Astrocyte of the spinal cord (primary cell): ENCODE data around the gene CCM2.

Experiments used
- DNase-seq: peaks from one replicate; pipeline ENCODE4 v3.0.0; 2011; ENCODE audit warnings: low read depth, low spot score
- H3K4me3 ChIP-seq: 2 replicates; pipeline ENCODE4 v1.5.1; 2011; ENCODE audit warnings: low read depth, mild to moderate bottlenecking, low read length, moderate library complexity
- in situ Hi-C: cut with HindIII; loops from 2 replicates; pipeline ENCODE4 v1.10.0; 2017; ENCODE audit warnings: low sequenced_read_pairs
- TF ChIP-seq, protein P1 (sequence below): IDR thresholded peaks from 2 replicates; pipeline ENCODE4 v1.5.1; 2012; ENCODE audit warnings: low read depth, mild to moderate bottlenecking, low read length, inconsistent platforms

The CCM2 gene

DNA sequence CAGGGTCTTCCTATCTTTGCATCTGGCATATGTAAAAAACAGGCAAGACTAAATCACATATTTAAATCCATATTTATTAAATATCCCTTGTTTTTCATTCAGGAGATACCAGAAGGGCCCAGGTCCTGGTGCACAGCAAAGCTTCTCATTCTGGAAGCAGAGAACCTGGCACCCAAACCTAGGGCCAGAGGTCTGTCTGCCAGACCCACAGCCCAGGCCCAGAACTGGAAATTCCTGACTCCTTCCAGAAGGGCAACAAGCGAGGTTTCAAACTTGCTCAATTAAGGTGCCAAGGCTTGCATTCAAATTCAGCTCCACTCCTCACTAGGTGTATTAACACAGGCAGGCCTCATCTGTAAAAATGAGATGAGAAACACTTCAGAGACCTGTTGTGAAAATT lies 17.0 kb upstream of the CCM2 start:
- TF ChIP-seq, protein P1, sequence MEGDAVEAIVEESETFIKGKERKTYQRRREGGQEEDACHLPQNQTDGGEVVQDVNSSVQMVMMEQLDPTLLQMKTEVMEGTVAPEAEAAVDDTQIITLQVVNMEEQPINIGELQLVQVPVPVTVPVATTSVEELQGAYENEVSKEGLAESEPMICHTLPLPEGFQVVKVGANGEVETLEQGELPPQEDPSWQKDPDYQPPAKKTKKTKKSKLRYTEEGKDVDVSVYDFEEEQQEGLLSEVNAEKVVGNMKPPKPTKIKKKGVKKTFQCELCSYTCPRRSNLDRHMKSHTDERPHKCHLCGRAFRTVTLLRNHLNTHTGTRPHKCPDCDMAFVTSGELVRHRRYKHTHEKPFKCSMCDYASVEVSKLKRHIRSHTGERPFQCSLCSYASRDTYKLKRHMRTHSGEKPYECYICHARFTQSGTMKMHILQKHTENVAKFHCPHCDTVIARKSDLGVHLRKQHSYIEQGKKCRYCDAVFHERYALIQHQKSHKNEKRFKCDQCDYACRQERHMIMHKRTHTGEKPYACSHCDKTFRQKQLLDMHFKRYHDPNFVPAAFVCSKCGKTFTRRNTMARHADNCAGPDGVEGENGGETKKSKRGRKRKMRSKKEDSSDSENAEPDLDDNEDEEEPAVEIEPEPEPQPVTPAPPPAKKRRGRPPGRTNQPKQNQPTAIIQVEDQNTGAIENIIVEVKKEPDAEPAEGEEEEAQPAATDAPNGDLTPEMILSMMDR: no peak
- no peak overlapping the region for H3K4me3 ChIP-seq
- no peak for DNase-seq
- in situ Hi-C loops: no loop called here

DNA sequence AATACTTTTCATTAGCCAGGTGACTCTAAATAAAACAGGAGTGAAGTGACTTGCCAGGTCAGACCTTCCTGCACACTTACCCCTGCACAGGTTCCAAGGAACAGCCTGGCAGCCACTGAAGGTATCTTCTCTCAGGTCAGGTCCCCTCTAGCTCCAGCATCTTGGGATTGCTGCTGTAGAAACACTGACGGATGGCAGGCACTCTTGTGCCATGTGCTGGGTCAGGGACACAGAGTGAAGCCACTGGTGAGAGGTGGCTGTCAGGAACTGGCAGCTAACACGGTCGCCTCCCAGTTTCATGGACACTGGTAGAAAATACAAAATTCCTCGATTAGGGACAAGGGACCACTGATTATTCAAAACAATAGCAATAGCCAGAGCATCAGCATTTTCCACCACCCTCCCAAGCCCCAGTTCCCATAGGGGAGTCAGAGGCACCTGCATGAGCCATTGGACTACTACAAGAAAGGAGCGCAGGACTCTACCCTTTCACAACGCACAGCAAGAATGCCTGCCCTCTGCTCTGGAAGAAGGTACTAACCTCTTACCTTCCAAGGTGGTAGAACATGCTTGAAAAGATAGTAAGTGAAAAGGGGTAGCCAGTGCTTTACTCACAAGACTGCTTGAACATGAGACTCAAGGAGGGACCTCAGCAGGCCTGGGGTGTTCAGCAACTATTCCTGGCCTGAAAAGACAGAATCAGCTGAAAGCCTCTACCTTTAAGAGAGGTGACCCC lies 16.1 kb upstream of the CCM2 start:
- H3K4me3 ChIP-seq: no peak overlapping the region
- TF ChIP-seq, protein P1: no peak
- no peak for DNase-seq
- in situ Hi-C loops: no loop called here

DNA sequence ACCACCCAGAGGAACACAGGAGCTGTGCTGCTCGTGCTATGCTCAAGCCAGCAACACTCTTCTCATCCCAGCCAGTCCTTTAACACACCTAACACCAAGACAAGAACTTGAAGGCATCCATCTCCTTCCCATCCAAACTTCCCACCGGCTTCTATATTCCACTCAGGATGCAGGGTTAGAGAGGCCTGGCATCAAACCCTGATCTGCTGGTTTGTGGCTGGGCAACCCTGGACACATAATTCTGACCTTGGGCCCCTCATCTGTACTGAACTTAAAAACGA lies 15.6 kb upstream of the CCM2 start:
- no peak overlapping the region for H3K4me3 ChIP-seq
- TF ChIP-seq, protein P1: no peak
- in situ Hi-C loops: no loop called here
- no peak for DNase-seq

DNA sequence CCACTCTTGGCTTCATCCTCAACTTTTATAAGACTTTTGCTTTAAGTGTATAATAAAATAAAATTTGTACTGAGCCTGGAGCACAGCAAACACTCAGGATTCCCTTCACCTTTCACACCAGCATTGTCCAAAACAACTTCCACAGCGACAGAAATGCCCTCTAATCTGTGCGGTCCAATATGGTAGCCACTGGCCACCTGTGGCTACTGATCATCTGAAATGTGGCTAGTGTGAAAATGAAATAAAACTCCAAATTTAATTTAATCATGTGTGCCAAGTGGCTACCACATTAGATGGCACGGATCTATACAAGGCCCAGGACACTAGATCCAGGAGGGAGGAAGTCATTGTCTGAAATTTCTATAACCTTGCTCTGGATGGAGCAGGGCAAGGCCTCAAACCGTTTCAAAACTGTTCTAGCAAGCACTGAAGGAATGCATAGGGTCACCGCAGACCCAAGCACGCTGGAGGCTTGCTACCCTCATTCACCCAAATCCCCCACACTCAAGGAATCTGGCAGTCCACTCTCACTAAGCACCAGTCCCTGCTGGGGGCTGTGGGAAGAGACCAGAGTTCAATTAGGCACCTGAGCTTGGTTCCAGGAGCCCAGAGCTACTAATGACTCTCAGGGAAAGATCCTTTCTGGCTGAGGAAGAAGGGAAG lies 14.8 kb upstream of the CCM2 start:
- DNase-seq: no peak
- in situ Hi-C loops: no loop called here
- TF ChIP-seq, protein P1: no peak
- peak overlapping the region; percentile 90 for H3K4me3 ChIP-seq

DNA sequence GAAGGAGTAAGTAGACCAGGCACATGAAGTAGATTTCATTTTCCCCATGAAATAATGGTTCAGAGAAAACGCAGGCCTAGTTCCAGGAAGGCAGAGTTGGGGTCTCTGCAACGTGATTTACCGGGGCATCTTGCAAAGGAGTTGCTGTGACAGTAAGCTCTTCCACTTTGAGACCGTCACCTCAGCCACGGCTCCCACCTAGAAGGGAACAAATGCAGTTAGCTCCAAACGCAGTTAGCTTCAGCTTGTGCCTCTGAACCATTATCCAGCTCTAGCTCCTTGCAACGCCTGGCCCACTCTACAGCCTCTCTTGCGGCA lies 14.1 kb upstream of the CCM2 start:
- in situ Hi-C loops: no loop called here
- H3K4me3 ChIP-seq: peak overlapping the region; percentile 90
- TF ChIP-seq, protein P1: no peak
- peak; percentile 12 for DNase-seq

DNA sequence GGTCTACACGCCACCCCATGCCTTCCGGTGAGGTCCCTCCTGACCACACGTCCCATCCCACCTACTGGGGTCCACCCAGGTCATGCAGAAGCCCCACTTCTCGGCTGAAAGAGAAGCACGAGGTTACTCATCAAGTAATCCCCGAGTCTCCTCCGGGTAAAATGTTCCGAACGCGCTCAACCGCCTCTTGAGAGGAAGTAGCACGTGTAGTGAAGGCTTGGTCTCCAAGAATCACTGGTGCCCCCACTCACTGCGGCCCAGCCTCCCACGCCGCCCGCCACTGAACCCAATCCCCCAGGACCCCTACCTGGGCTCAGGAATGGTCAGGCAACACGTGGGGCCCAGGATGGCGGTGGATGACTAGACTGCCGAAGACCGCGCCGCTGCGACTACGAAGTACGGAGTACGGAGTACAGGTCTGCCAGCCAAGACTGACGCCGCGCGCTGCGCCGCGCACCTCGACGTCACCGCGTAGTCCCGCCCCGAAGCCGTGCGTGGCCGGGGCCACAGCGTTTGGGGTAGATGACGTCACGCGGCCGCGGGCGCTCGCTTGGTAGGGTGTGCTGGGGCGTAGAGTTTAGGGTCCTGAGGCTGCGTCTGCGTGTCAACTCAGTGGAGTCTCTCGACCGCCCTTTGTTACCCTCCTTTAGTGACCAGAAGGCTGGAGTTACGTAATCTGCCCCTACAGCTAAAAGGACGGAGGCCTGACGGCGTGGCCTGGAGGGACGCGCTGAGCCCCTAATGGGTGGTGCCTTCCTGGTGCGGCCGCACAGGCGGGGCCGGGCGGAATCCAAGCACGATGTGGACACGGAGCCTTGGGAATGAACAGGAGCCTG lies 13.6 kb upstream of the CCM2 start:
- in situ Hi-C loops: no loop called here
- TF ChIP-seq, protein P1: no peak
- DNase-seq: peak; percentile 96
- peak overlapping the region; percentile 90 for H3K4me3 ChIP-seq
